OCI-M1 (cell line): ENCODE results near the gene SRBD1.

Experiments
- DNase-seq: peaks from one replicate; lab custom pipeline; 2025; lab: John Stamatoyannopoulos, UW

SRBD1 gene

GRCh38 chr2:45368792-45369191 lies 242.3 kb downstream of the SRBD1 start:
- DNase-seq = no peak

GRCh38 chr2:45361666-45362065 lies 249.4 kb downstream of the SRBD1 start:
- no peak for DNase-seq

GRCh38 chr2:45354776-45355175 lies 256.3 kb downstream of the SRBD1 start:
- DNase-seq = no peak

DNA sequence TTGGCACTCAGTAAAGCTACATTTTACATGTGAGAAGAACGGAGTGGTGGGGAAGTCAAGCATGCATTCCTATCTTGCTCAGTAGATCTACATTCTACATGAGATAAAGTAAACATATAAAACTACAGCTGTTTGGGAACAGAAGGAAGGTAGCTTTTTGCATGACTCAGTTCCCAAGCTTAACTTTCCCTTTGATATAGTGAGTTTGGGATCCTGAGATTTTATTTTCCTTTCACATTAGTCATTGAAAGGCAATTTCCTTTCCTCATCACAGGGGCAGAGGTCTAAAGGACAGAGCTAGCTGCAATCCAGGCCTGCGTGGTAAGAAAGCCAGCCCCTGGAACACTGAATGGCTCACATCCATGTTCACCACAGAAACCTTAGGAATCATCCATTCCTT lies 257.2 kb downstream of the SRBD1 start:
- DNase-seq = no peak

DNA sequence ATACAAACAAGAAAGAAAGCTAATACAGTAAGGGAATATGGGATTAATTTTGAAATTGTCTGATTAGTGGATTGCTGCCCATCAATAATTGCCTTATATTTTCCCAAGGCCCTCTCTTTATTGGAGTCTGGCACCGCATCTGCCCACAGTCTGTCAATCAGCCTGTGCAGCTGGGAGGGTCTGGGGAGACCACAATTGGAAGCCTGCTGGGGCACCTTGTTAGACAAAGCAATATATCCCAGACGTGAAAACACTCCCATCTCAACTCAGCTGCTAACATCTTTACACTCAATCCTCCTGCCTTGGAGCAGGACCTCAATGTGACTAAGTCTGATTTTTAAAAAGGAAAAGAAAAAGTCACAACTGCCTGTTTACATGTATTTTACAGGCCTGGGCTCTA lies 258.6 kb downstream of the SRBD1 start:
- no peak for DNase-seq

DNA sequence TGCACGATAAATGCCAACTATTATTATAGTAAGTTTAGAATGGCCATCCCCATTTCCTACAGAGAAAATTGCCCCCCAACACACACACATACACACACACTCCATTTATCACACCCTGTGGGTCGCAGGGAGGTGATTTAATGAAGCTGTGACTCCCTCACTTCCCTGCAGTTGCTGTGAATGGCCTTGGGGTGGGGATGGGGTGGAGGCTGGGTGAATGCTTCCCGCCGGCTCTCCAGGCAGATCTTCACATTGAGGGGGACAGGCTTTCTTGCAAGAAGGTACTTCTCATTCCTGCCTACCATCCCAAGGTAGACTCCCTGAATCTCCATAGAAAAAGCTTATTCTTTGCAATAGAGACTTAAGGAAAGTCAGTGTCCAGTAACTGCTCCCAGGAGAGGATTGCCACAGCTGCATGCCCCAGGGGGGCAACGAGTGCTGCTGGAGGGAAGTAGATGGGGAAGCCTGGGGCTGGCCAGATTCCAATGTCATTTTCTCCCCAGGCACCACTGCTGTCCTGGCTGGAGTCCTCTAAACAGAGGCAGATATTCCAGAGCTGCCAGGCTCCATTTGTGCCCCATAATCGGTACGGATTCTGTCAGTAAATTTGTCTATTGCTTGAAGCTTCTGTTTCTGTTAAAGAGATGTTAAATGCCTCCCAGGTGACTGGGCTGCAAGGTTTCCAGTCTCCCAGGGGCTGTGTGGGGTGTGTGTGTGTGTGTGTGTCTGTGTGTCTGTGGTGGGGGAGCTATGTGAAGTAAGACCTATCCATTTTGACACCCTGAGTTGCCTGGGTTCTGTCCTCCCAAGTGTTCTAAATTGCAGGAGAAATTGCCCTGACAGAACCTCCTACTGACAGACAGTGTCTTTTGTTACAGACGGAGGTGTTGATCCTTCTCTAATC lies 265.5 kb downstream of the SRBD1 start:
- DNase-seq = no peak

- no peak for DNase-seq
These were observed 266.6 kb downstream of the SRBD1 start for GRCh38 chr2:45344502-45344901.

GRCh38 chr2:45344071-45344470 lies 267.0 kb downstream of the SRBD1 start:
- DNase-seq = no peak

DNA sequence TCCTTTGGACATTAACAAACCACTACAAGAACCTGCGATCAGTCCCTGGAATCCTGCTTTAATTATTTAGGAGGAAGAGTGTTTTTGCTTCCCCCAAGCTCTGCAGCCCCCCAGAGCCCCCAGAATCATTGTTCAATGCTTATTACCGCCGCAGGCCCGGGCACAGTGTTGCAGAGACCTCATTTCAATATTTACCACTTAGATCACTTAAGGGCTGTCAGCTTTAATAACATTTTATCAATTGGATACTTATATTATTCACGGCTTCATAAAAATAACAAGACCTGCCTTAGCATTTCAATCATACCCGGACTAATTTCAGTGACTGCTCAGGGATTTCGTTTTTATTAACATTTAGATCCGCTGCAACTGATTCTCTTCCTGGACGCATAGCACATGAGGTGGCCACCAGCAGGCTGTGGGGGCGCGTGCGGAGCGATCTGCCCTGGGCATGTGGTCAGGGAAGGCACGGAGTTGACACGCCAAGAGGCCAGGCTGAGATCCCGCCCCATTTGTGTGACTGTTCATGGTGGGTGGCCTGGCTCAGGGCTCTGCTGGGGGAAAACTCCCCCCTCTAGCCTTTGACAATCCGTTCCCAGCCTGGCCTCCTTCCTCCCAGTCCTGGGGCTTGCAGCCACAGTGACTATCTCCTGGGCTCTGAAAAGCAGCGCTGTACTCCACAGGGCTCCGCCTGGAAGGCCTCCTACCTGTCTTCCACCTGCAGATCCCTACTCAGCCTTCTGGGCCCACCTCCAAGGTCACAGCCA lies 267.6 kb downstream of the SRBD1 start:
- DNase-seq = no peak

DNA sequence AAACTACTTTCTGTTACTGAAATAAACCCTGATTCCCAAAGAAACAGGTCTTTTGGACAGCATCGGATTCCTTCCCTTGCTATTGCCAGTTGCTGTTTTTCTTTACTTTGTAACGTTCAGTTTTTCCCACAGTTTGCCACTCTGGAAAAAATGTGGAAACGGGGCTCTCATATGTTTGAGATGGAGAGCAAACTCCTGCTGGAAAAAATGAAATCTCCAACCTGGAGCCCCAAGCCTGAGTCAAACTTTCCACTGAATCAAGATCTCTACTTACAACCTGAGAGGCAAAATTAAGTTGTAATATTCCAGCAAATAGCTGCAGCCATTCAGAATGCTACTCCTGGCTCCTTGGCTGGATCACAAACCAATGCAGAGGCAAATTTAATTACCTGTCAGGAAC lies 270.7 kb downstream of the SRBD1 start:
- DNase-seq = no peak

- DNase-seq = no peak
These were observed 271.8 kb downstream of the SRBD1 start for GRCh38 chr2:45339253-45339652.
